OCI-LY7 (cell line): ENCODE data around the gene TBC1D17. TPM values are rescaled to one million over a fixed set of nuclear protein-coding genes. Genes with fewer than 3 reads are reported as not detected.

Source experiments
- BruUV-seq: library from RNA; stranded (reverse); fragments of 400-500 nt; replicated peaks from 2 replicates; lab custom pipeline; 2021; lab: Mats Ljungman, UMichigan
- CTCF ChIA-PET: fragments of 300-600 bp; sonication (Branson Sonifier 250); formaldehyde crosslinking; loops from one replicate; lab custom pipeline; 2022; ENCODE audit warnings: antibody characterized with exemption; ENCODE audit not compliant: unreplicated experiment; lab: Charles Lee
- POLR2A ChIA-PET: fragments of 300-600 bp; sonication (Branson Sonifier 250); formaldehyde crosslinking; loops from one replicate; lab custom pipeline; 2022; ENCODE audit warnings: antibody characterized with exemption; lab: Charles Lee
- DNase-seq: peaks from one replicate; pipeline ENCODE4 v3.0.0-alpha.2; 2015; ENCODE audit warnings: low spot score
- H2AFZ ChIP-seq: fragments of 200-600 bp; sonication (generic), shearing (Covaris generic); 2 replicates; pipeline ENCODE4 v1.6.1; 2014; ENCODE audit warnings: mild to moderate bottlenecking, antibody characterized with exemption, low read length, moderate library complexity
- H3K27ac ChIP-seq: fragments of 200-600 bp; sonication (generic); 2 replicates; pipeline ENCODE4 v1.5.1; 2014; ENCODE audit warnings: mixed run types, low read depth, mild to moderate bottlenecking, moderate library complexity, low read length, inconsistent platforms; ENCODE audit not compliant: poor library complexity, severe bottlenecking
- H3K36me3 ChIP-seq: fragments of 200-600 bp; sonication (generic); 2 replicates; pipeline ENCODE4 v1.6.1; 2014; ENCODE audit warnings: mild to moderate bottlenecking, antibody characterized with exemption, low read length, moderate library complexity, mixed read lengths; ENCODE audit not compliant: insufficient read depth
- H3K4me1 ChIP-seq: fragments of 200-600 bp; sonication (generic); 2 replicates; pipeline ENCODE4 v1.5.1; 2014; ENCODE audit warnings: mild to moderate bottlenecking, low read length; ENCODE audit not compliant: insufficient read depth, poor library complexity, severe bottlenecking
- H3K4me2 ChIP-seq: fragments of 200-600 bp; sonication (generic); 2 replicates; pipeline ENCODE4 v1.6.1; 2014; ENCODE audit warnings: mild to moderate bottlenecking, low read length
- H3K4me3 ChIP-seq: fragments of 200-600 bp; sonication (generic); 2 replicates; pipeline ENCODE4 v1.5.1; 2014; ENCODE audit warnings: mild to moderate bottlenecking, low read depth, low read length; ENCODE audit not compliant: poor library complexity, severe bottlenecking
- H3K79me2 ChIP-seq: fragments of 200-600 bp; sonication (generic); 2 replicates; pipeline ENCODE4 v1.6.1; 2016; ENCODE audit warnings: low read depth, mild to moderate bottlenecking, low read length, moderate library complexity, mixed read lengths; ENCODE audit not compliant: insufficient read depth
- H3K9me2 ChIP-seq: fragments of 200-600 bp; sonication (generic); 2 replicates; pipeline ENCODE4 v1.6.1; 2016; ENCODE audit warnings: mild to moderate bottlenecking, low read length, mixed read lengths; ENCODE audit not compliant: insufficient read depth
- H3K9me3 ChIP-seq: fragments of 200-600 bp; sonication (generic); 2 replicates; pipeline ENCODE4 v1.6.1; 2014; ENCODE audit warnings: mild to moderate bottlenecking, mixed run types, low read length, mixed read lengths
- H4K20me1 ChIP-seq: fragments of 200-600 bp; sonication (generic); 2 replicates; pipeline ENCODE4 v1.6.1; 2014; ENCODE audit warnings: mild to moderate bottlenecking, antibody characterized with exemption, low read length, moderate library complexity, mixed read lengths; ENCODE audit not compliant: insufficient read depth
- EZH2phosphoT487 ChIP-seq: fragments of 200-600 bp; sonication (generic); IDR thresholded peaks from 2 replicates; pipeline ENCODE4 v1.6.1; 2018; ENCODE audit warnings: low read depth, borderline replicate concordance, mild to moderate bottlenecking, mixed run types, antibody characterized with exemption, low read length, moderate library complexity, mixed read lengths
- intact Hi-C: fragments of 100-400 bp; cut with micrococcal nuclease; formaldehyde crosslinking; loops from one replicate; pipeline ENCODE4 v1.10.0; 2022; ENCODE audit not compliant: unreplicated experiment
- total RNA-seq, 2 experiments: library from RNA; depleted of rRNA in 1 of 2; stranded (reverse); fragments of >200 nt in 1 of 2; shearing (Covaris generic) in 1 of 2; gene quantifications; 2 replicates each; pipeline ENCODE4 v1.2.3, GENCODE V29; 2014 to 2022
- TF ChIP-seq, protein P1 (sequence below): fragments of 200-600 bp; sonication (generic); conservative IDR thresholded peaks from 2 replicates; pipeline ENCODE4 v1.5.1; 2014; ENCODE audit warnings: mild to moderate bottlenecking, antibody characterized with exemption, low read length, moderate library complexity, mixed read lengths

The TBC1D17 gene
- total RNA-seq, 2 experiments from 2014 or later = 8.0 to 24.0 TPM

- H4K20me1 ChIP-seq = peaks cover 20% of the 10 kb centered on the region
- no peak overlapping the region for H3K27ac ChIP-seq
- H2AFZ ChIP-seq = no peak overlapping the region
- peaks cover 75% of the 10 kb centered on the region for H3K36me3 ChIP-seq
- H3K9me3 ChIP-seq = no peaks in the 10 kb centered on the region
- TF ChIP-seq, protein P1, sequence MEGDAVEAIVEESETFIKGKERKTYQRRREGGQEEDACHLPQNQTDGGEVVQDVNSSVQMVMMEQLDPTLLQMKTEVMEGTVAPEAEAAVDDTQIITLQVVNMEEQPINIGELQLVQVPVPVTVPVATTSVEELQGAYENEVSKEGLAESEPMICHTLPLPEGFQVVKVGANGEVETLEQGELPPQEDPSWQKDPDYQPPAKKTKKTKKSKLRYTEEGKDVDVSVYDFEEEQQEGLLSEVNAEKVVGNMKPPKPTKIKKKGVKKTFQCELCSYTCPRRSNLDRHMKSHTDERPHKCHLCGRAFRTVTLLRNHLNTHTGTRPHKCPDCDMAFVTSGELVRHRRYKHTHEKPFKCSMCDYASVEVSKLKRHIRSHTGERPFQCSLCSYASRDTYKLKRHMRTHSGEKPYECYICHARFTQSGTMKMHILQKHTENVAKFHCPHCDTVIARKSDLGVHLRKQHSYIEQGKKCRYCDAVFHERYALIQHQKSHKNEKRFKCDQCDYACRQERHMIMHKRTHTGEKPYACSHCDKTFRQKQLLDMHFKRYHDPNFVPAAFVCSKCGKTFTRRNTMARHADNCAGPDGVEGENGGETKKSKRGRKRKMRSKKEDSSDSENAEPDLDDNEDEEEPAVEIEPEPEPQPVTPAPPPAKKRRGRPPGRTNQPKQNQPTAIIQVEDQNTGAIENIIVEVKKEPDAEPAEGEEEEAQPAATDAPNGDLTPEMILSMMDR = no peak
- no peak for TF ChIP-seq EZH2phosphoT487
- ChIA-PET CTCF (no interaction called here), POLR2A (no interaction called here)
- DNase-seq = no peak
- no peak overlapping the region for H3K4me2 ChIP-seq
- H3K4me3 ChIP-seq = no peak overlapping the region
- BruUV-seq = no TSS peak
- peaks cover 21% of the 10 kb centered on the region for H3K4me1 ChIP-seq
- H3K9me2 ChIP-seq = no peaks in the 10 kb centered on the region
- intact Hi-C loops = no loop called here
- peaks cover 24% of the 10 kb centered on the region for H3K79me2 ChIP-seq
Observed at GRCh38 chr19:49855676-49856573, 21.6 kb upstream of the TBC1D17 start.

GRCh38 chr19:49856574-49857021 lies 20.9 kb upstream of the TBC1D17 start:
- intact Hi-C loops = no loop called here
- TF ChIP-seq EZH2phosphoT487 = no peak
- TF ChIP-seq, protein P1 = no peak
- H3K36me3 ChIP-seq = peaks cover 82% of the 10 kb centered on the region
- H3K9me2 ChIP-seq = no peaks in the 10 kb centered on the region
- no peak overlapping the region for H3K4me3 ChIP-seq
- no peak overlapping the region for H3K27ac ChIP-seq
- H3K9me3 ChIP-seq = no peaks in the 10 kb centered on the region
- ChIA-PET CTCF (no interaction called here), POLR2A (no interaction called here)
- peaks cover 24% of the 10 kb centered on the region for H3K79me2 ChIP-seq
- H4K20me1 ChIP-seq = peaks cover 20% of the 10 kb centered on the region
- no peak for DNase-seq
- H2AFZ ChIP-seq = no peak overlapping the region
- H3K4me2 ChIP-seq = no peak overlapping the region
- no TSS peak for BruUV-seq
- H3K4me1 ChIP-seq = peaks cover 21% of the 10 kb centered on the region
